Liver (tissue), 3 donors: Measurements from ENCODE around the gene SLITRK3.

Experiments
- EGR1 ChIP-seq, 2 donors: IDR thresholded peaks; 2 replicates each; pipeline ENCODE4 v1.6.1; 2016 to 2018; ENCODE audit warnings: antibody characterized with exemption in 2 of 2, low read depth in 2 of 2
- FOXA1 ChIP-seq: IDR thresholded peaks from 2 replicates; pipeline ENCODE4 v1.6.1; 2016; ENCODE audit warnings: antibody characterized with exemption
- FOXA2 ChIP-seq: IDR thresholded peaks from 2 replicates; pipeline ENCODE4 v1.6.1; 2016; ENCODE audit warnings: antibody characterized with exemption
- GABPA ChIP-seq, 2 donors: IDR thresholded peaks in 1 of 2; conservative IDR thresholded peaks in 1 of 2; 2 replicates each; pipeline ENCODE4 v1.6.1; 2016; ENCODE audit warnings: antibody characterized with exemption in 2 of 2, mild to moderate bottlenecking in 1 of 2, moderate library complexity in 1 of 2
- HNF4G ChIP-seq: IDR thresholded peaks from 2 replicates; pipeline ENCODE4 v1.6.1; 2016; ENCODE audit warnings: antibody characterized with exemption
- JUND ChIP-seq, 2 donors: IDR thresholded peaks; 2 replicates each; pipeline ENCODE4 v1.6.1; 2016; ENCODE audit warnings: antibody characterized with exemption in 2 of 2
- NR2F2 ChIP-seq: IDR thresholded peaks from 2 replicates; pipeline ENCODE4 v1.6.1; 2016; ENCODE audit warnings: antibody characterized with exemption
- RAD21 ChIP-seq, 2 donors: IDR thresholded peaks; 2 replicates each; pipeline ENCODE4 v1.6.1; 2016; ENCODE audit warnings: antibody characterized with exemption in 2 of 2, mild to moderate bottlenecking in 2 of 2
- TAF1 ChIP-seq: conservative IDR thresholded peaks from 2 replicates; pipeline ENCODE4 v1.6.1; 2016; ENCODE audit warnings: antibody characterized with exemption, mild to moderate bottlenecking
- YY1 ChIP-seq: IDR thresholded peaks from 2 replicates; pipeline ENCODE4 v1.6.1; 2016; ENCODE audit warnings: antibody characterized with exemption, mild to moderate bottlenecking
- TF ChIP-seq, protein P1 (sequence below): fragments of 150-350 bp; IDR thresholded peaks from 2 replicates; pipeline ENCODE4 v1.5.1; 2017; ENCODE audit warnings: improper control_type of control experiment, low read depth, low read length; ENCODE audit not compliant: missing input control
- TF ChIP-seq, protein P2 (sequence below): IDR thresholded peaks from 2 replicates; pipeline ENCODE4 v1.6.1; 2016; ENCODE audit warnings: antibody characterized with exemption
- TF ChIP-seq, protein P3 (sequence below): IDR thresholded peaks from 2 replicates; pipeline ENCODE4 v1.6.1; 2016; ENCODE audit warnings: antibody characterized with exemption, mild to moderate bottlenecking
- TF ChIP-seq, protein P4 (sequence below): IDR thresholded peaks from 2 replicates; pipeline ENCODE4 v1.6.1; 2016; ENCODE audit warnings: antibody characterized with exemption
- donor health status: healthy.
- donor health status: healthy.

DNA sequence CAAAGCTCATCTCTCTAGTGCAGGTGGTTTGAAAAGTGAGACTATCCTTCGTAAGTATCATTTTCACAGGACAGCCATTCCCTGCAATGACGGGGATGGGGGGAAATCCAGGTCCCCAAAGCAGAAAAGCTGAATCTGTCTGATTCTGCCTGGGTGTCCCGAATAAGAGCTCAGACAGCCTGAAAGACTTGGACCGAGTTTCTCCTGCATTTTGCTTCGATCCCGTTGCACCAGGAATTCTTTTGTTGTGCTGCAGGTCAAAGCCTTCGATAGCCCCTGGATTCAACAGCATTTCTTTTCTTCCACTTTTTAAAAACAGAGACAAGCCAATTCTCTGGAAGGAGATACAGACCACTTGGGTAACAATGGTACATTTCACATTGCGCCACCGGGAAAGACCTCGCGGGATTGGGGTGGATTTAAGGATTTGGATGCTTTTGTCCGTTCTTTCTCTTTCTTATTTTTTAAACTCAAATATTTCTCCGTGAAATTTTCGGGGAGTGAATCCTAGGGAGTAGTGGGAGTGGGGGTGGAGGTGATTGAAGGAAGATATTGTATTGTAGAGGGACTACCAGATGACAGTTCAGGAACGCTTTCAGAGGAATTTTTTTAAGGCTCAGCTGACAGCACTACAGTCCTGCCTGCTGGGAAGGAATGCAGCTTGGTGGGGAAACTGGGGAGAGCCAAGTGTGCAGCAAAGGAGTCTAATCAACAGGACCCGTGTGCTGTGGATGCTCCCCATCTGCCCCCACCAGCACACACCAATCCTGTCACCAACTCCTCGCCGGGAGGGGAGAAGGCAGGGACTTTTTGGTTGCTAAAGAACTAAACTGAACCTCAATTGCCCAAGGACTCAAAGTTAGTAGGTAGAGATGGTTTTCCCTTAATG is 2.6 kb downstream of the SLITRK3 start:
- TF ChIP-seq YY1 (no peak), RAD21 (IDR thresholded peaks at IDR 0.05) (no peak), TAF1 (no peak), FOXA1 (no peak), NR2F2 (no peak), FOXA2 (no peak), EGR1 (IDR thresholded peaks at IDR 0.05; ENCODE audit: low read depth in 2 of 2) (no peak), GABPA (IDR thresholded peaks at IDR 0.05 in 1 of 2, conservative IDR thresholded peaks at IDR 0.05 in 1 of 2) (no peak), HNF4G (no peak), JUND (IDR thresholded peaks at IDR 0.05) (no peak)
- TF ChIP-seq, protein P1, sequence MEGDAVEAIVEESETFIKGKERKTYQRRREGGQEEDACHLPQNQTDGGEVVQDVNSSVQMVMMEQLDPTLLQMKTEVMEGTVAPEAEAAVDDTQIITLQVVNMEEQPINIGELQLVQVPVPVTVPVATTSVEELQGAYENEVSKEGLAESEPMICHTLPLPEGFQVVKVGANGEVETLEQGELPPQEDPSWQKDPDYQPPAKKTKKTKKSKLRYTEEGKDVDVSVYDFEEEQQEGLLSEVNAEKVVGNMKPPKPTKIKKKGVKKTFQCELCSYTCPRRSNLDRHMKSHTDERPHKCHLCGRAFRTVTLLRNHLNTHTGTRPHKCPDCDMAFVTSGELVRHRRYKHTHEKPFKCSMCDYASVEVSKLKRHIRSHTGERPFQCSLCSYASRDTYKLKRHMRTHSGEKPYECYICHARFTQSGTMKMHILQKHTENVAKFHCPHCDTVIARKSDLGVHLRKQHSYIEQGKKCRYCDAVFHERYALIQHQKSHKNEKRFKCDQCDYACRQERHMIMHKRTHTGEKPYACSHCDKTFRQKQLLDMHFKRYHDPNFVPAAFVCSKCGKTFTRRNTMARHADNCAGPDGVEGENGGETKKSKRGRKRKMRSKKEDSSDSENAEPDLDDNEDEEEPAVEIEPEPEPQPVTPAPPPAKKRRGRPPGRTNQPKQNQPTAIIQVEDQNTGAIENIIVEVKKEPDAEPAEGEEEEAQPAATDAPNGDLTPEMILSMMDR: no peak
- TF ChIP-seq, protein P2, sequence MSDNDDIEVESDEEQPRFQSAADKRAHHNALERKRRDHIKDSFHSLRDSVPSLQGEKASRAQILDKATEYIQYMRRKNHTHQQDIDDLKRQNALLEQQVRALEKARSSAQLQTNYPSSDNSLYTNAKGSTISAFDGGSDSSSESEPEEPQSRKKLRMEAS: no peak
- TF ChIP-seq, protein P3, sequence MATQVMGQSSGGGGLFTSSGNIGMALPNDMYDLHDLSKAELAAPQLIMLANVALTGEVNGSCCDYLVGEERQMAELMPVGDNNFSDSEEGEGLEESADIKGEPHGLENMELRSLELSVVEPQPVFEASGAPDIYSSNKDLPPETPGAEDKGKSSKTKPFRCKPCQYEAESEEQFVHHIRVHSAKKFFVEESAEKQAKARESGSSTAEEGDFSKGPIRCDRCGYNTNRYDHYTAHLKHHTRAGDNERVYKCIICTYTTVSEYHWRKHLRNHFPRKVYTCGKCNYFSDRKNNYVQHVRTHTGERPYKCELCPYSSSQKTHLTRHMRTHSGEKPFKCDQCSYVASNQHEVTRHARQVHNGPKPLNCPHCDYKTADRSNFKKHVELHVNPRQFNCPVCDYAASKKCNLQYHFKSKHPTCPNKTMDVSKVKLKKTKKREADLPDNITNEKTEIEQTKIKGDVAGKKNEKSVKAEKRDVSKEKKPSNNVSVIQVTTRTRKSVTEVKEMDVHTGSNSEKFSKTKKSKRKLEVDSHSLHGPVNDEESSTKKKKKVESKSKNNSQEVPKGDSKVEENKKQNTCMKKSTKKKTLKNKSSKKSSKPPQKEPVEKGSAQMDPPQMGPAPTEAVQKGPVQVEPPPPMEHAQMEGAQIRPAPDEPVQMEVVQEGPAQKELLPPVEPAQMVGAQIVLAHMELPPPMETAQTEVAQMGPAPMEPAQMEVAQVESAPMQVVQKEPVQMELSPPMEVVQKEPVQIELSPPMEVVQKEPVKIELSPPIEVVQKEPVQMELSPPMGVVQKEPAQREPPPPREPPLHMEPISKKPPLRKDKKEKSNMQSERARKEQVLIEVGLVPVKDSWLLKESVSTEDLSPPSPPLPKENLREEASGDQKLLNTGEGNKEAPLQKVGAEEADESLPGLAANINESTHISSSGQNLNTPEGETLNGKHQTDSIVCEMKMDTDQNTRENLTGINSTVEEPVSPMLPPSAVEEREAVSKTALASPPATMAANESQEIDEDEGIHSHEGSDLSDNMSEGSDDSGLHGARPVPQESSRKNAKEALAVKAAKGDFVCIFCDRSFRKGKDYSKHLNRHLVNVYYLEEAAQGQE: no peak
- TF ChIP-seq, protein P4, sequence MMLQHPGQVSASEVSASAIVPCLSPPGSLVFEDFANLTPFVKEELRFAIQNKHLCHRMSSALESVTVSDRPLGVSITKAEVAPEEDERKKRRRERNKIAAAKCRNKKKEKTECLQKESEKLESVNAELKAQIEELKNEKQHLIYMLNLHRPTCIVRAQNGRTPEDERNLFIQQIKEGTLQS: no peak
